ENCODE results near the gene PCSK5.
"Not testable (repeated sequence)": the region's sequence is repeated elsewhere in the genome, so short reads cannot be mapped to it uniquely, and the experiment has no call there.

Gene PCSK5

GRCh38 chr9:76349865-76350264, 459.4 kb downstream of the PCSK5 start:
- DNase-seq (ENCODE audit: low read depth in 2 of 3, low spot score in 2 of 3), result no peak

GRCh38 chr9:76351006-76351405, 460.5 kb downstream of the PCSK5 start:
- DNase-seq (ENCODE audit: low read depth in 2 of 3, low spot score in 2 of 3), result no peak

GRCh38 chr9:76352026-76352620, 461.6 kb downstream of the PCSK5 start:
- no peak for DNase-seq (ENCODE audit: low read depth in 2 of 3, low spot score in 2 of 3)

- DNase-seq (ENCODE audit: low read depth in 2 of 3, low spot score in 2 of 3), result no peak
Observed at GRCh38 chr9:76353280-76353679, 462.8 kb downstream of the PCSK5 start.

- no peak for DNase-seq (ENCODE audit: low read depth in 2 of 3, low spot score in 2 of 3)
Observed at GRCh38 chr9:76354221-76354620, 463.7 kb downstream of the PCSK5 start.

- DNase-seq (ENCODE audit: low read depth in 2 of 3, low spot score in 2 of 3), result no peak
Observed at GRCh38 chr9:76355886-76356285, 465.4 kb downstream of the PCSK5 start.

- DNase-seq (ENCODE audit: low read depth in 2 of 3, low spot score in 2 of 3), result no peak
Observed at GRCh38 chr9:76357555-76357954, 467.1 kb downstream of the PCSK5 start.

GRCh38 chr9:76358628-76359280, 468.3 kb downstream of the PCSK5 start:
- DNase-seq (ENCODE audit: low read depth in 2 of 3, low spot score in 2 of 3), result no peak

GRCh38 chr9:76359365-76359764, 468.9 kb downstream of the PCSK5 start:
- DNase-seq (ENCODE audit: low read depth in 2 of 3, low spot score in 2 of 3), result no peak

GRCh38 chr9:76359766-76360165, 469.3 kb downstream of the PCSK5 start:
- no peak for DNase-seq (ENCODE audit: low read depth in 2 of 3, low spot score in 2 of 3)

GRCh38 chr9:76362332-76363031, 472.0 kb downstream of the PCSK5 start:
- DNase-seq (ENCODE audit: low read depth in 2 of 3, low spot score in 2 of 3), result not testable (repeated sequence)

GRCh38 chr9:76363032-76363395, 472.5 kb downstream of the PCSK5 start:
- no peak for DNase-seq (ENCODE audit: low read depth in 2 of 3, low spot score in 2 of 3)

GRCh38 chr9:76365028-76365427, 474.6 kb downstream of the PCSK5 start:
- no peak for DNase-seq (ENCODE audit: low read depth in 2 of 3, low spot score in 2 of 3)

GRCh38 chr9:76366275-76366674, 475.8 kb downstream of the PCSK5 start:
- no peak for DNase-seq (ENCODE audit: low read depth in 2 of 3, low spot score in 2 of 3)

GRCh38 chr9:76369583-76369982, 479.1 kb downstream of the PCSK5 start:
- DNase-seq (ENCODE audit: low read depth in 2 of 3, low spot score in 2 of 3), result no peak

- no peak for DNase-seq (ENCODE audit: low read depth in 2 of 3, low spot score in 2 of 3)
Observed at GRCh38 chr9:76370396-76371023, 480.0 kb downstream of the PCSK5 start.

- no peak for DNase-seq (ENCODE audit: low read depth in 2 of 3, low spot score in 2 of 3)
Observed at GRCh38 chr9:76371901-76372300, 481.4 kb downstream of the PCSK5 start.

- DNase-seq (ENCODE audit: low read depth in 2 of 3, low spot score in 2 of 3), result no peak
Observed at GRCh38 chr9:76372336-76372735, 481.9 kb downstream of the PCSK5 start.

GRCh38 chr9:76373173-76373783, 482.8 kb downstream of the PCSK5 start:
- DNase-seq (ENCODE audit: low read depth in 2 of 3, low spot score in 2 of 3), result no peak

- no peak for DNase-seq (ENCODE audit: low read depth in 2 of 3, low spot score in 2 of 3)
Observed at GRCh38 chr9:76373784-76374474, 483.5 kb downstream of the PCSK5 start.
